Activated effector memory CD4-positive, alpha-beta T cell treated with Interleukin-2 at 50 U/mL for 16 hours (primary cell): ENCODE measurements around the gene UGT2B11.
"Not testable (repeated sequence)": the region's sequence is repeated elsewhere in the genome, so short reads cannot be mapped to it uniquely, and the experiment has no call there.

Experiments used
- DNase-seq: peaks from one replicate; pipeline ENCODE4 v3.0.0-alpha.2; 2020

The UGT2B11 gene

DNA sequence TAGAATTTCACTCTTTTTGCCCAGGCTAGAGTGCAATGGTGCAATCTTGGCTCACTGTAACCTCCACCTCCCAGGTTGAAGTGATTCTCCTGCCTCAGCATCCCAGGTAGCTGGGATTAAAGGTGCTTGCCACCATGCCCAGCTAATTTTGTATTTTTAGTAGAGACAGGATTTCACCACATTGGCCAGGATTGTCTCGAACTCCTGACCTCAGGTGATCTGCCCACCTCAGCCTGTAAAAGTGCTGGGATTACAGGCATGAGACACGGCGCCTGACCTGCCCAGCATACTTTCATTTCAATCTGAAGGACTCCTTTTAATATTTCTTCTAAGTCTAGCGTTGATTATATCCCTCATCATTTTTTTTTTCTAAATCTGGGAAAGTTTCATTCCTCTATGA lies 45.4 kb downstream of the UGT2B11 start:
- not testable (repeated sequence) for DNase-seq

DNA sequence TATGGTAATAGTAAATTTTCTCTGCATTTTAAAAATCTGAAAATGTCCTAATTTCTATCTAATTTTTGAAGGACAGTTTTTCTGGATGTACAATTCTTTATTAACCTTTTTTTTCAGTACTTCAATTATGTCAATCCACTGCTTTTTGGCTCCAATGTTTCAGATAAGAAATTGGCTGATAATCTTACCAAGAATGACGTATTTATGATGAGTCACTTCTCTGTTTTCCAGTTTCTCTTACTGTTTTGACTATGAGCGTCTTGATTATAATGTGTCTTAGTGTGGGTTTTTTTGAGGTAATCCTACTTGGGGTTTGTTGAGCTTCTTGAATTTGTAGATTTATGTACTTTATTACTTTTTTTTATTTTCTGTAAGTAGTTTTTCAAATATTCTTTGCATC lies 47.2 kb downstream of the UGT2B11 start:
- DNase-seq: no peak

- DNase-seq: not testable (repeated sequence)
Measured at GRCh38 chr4:69166376-69166775, 48.2 kb downstream of the UGT2B11 start.

GRCh38 chr4:69165707-69166106 lies 48.8 kb downstream of the UGT2B11 start:
- not testable (repeated sequence) for DNase-seq

- DNase-seq: no peak
Measured at GRCh38 chr4:69156913-69157312, 57.6 kb downstream of the UGT2B11 start.

DNA sequence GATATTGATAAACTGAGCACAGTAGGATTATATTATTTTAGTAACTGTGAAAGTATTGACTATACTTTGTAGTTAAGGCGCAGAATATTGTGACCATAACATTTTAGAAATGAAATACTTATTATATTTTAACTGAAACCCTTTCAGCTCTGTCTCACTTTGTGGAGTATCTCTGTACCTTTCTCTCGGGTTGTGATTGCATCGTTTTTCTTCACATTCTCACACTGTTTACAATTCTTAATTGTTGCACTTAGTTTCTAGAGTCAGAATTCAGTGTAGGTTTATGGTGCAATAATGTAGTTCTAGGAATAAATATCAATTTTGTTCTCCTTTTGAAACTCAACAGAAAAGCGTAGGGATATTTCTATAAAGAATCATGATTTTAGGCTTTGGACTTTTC lies 60.5 kb downstream of the UGT2B11 start:
- DNase-seq: no peak
